ENCODE measurements around the gene DNAJB5.

- no peak for TF ChIP-seq POLR2A (IDR thresholded peaks at IDR 0.05)
- no peak for TF ChIP-seq CTCF (IDR thresholded peaks at IDR 0.05)
Measured at GRCh38 chr9:34976441-34976840, 13.1 kb upstream of the DNAJB5 start.
